GM12878 (cell line): ENCODE data around the gene SRSF1. TPM values are rescaled to one million over a fixed set of nuclear protein-coding genes. Genes with fewer than 3 reads are reported as not detected.

Experiments used
- ATAC-seq: fragments of 200-7000 bp; cut with Tn5 transposase; 3 replicates; pipeline ENCODE4 v1.9.1; 2020; ENCODE audit warnings: mild to moderate bottlenecking, moderate library complexity
- BruUV-seq: library from RNA; stranded (reverse); fragments of 400-500 nt; replicated peaks from 2 replicates; lab custom pipeline; 2021; lab: Mats Ljungman, UMichigan
- CTCF ChIA-PET: fragments of 300-600 bp; sonication (Branson Sonifier 250); formaldehyde crosslinking; extraction: SDS; loops from one replicate; lab custom pipeline; 2021; ENCODE audit warnings: inconsistent platforms; lab: Yijun Ruan, JAX
- POLR2A ChIA-PET: fragments of 350-600 bp; formaldehyde crosslinking; extraction: SDS; loops from one replicate; lab custom pipeline; 2021; ENCODE audit warnings: inconsistent platforms; lab: Charles Lee
- RAD21 ChIA-PET: fragments of 300-600 bp; sonication (Branson Sonifier 250); formaldehyde crosslinking; loops from one replicate; lab custom pipeline; 2023; ENCODE audit warnings: antibody characterized with exemption; ENCODE audit not compliant: unreplicated experiment; lab: Charles Lee
- SMC1A ChIA-PET: fragments of 300-600 bp; sonication (Branson Sonifier 250); formaldehyde crosslinking; loops from one replicate; lab custom pipeline; 2023; ENCODE audit not compliant: unreplicated experiment, uncharacterized antibody; lab: Charles Lee
- DNase-seq: peaks from one replicate; pipeline ENCODE4 v3.0.0-alpha.2; 2011; ENCODE audit warnings: low read depth, low spot score
- FAIRE-seq: peaks from 3 replicates; lab custom pipeline; 2011; peaks lifted over from hg19 to GRCh38; lab: Jason Lieb, UNC
- H2AFZ ChIP-seq: 2 replicates; pipeline ENCODE4 v1.6.0; 2011; ENCODE audit warnings: low read depth, low read length, control low read depth; ENCODE audit not compliant: control insufficient read depth
- H3K27ac ChIP-seq: 2 replicates; pipeline ENCODE4 v1.5.1; 2011; ENCODE audit warnings: control low read depth; ENCODE audit not compliant: control insufficient read depth, insufficient read depth
- H3K27me3 ChIP-seq, 2 experiments: replicated peaks in 1 of 2; 2 replicates each; pipeline versions ENCODE4 v1.6.0 to v1.6.1; 2011; ENCODE audit warnings: low read length in 1 of 2; ENCODE audit not compliant: control insufficient read depth in 2 of 2, insufficient read depth in 2 of 2
- H3K36me3 ChIP-seq, 2 experiments: 2 replicates each; pipeline ENCODE4 v1.5.1; 2011; ENCODE audit warnings: low read length in 1 of 2; ENCODE audit not compliant: control insufficient read depth in 2 of 2, insufficient read depth in 2 of 2
- H3K4me1 ChIP-seq: 2 replicates; pipeline ENCODE4 v1.6.1; 2011; ENCODE audit warnings: mild to moderate bottlenecking, low read length, moderate library complexity, mixed read lengths; ENCODE audit not compliant: control insufficient read depth, insufficient read depth
- H3K4me2 ChIP-seq: 2 replicates; pipeline ENCODE4 v1.6.0; 2011; ENCODE audit warnings: control low read depth; ENCODE audit not compliant: control insufficient read depth, insufficient read depth
- H3K4me3 ChIP-seq: fragments of 200-600 bp; sonication (generic); 2 replicates; pipeline ENCODE4 v1.5.1; 2016
- H3K79me2 ChIP-seq: 2 replicates; pipeline ENCODE4 v1.6.0; 2011; ENCODE audit warnings: low read length; ENCODE audit not compliant: control insufficient read depth, insufficient read depth
- H3K9ac ChIP-seq: 2 replicates; pipeline ENCODE4 v1.8.0; 2011; ENCODE audit warnings: low read length, control low read depth, mixed read lengths; ENCODE audit not compliant: control insufficient read depth, insufficient read depth
- H3K9me3 ChIP-seq: replicated peaks from 3 replicates; pipeline ENCODE4 v1.5.1; 2011; ENCODE audit warnings: mild to moderate bottlenecking, low read length; ENCODE audit not compliant: control insufficient read depth, insufficient read depth
- H4K20me1 ChIP-seq: 2 replicates; pipeline ENCODE4 v1.6.0; 2011; ENCODE audit not compliant: control insufficient read depth, insufficient read depth
- BMI1 ChIP-seq: fragments of 450-650 bp; IDR thresholded peaks from 2 replicates; pipeline ENCODE4 v1.6.1; 2016; ENCODE audit warnings: mild to moderate bottlenecking, moderate library complexity, borderline replicate concordance
- CREM ChIP-seq: IDR thresholded peaks from 2 replicates; pipeline ENCODE4 v1.6.1; 2014; ENCODE audit warnings: antibody characterized with exemption, low read depth
- ETV6 ChIP-seq, 2 experiments: fragments of 450-650 bp in 1 of 2; IDR thresholded peaks in 1 of 2; conservative IDR thresholded peaks in 1 of 2; 2 replicates each; pipeline ENCODE4 v1.6.1; 2014; ENCODE audit warnings: antibody characterized with exemption in 1 of 2, borderline replicate concordance in 1 of 2, low read depth in 1 of 2, mild to moderate bottlenecking in 1 of 2, moderate library complexity in 1 of 2
- GABPA ChIP-seq: IDR thresholded peaks from 2 replicates; pipeline ENCODE4 v1.6.1; 2014; ENCODE audit warnings: antibody characterized with exemption, low read depth, mild to moderate bottlenecking, inconsistent platforms
- IKZF1 ChIP-seq: fragments of 450-650 bp; conservative IDR thresholded peaks from 2 replicates; pipeline ENCODE4 v1.6.1; 2017; ENCODE audit warnings: antibody characterized with exemption, mild to moderate bottlenecking
- KLF5 ChIP-seq: fragments of 450-650 bp; IDR thresholded peaks from 2 replicates; pipeline ENCODE4 v1.6.1; 2014; ENCODE audit warnings: mild to moderate bottlenecking; ENCODE audit not compliant: partially characterized antibody
- MEF2B ChIP-seq: fragments of 450-650 bp; IDR thresholded peaks from 2 replicates; pipeline ENCODE4 v1.6.1; 2018; ENCODE audit warnings: mild to moderate bottlenecking, moderate library complexity; ENCODE audit not compliant: partially characterized antibody, poor library complexity, severe bottlenecking
- MXI1 ChIP-seq: fragments of 150-350 bp; IDR thresholded peaks from 2 replicates; pipeline ENCODE4 v1.6.1; 2011; ENCODE audit warnings: low read depth, mild to moderate bottlenecking, inconsistent platforms, low read length, improper control_type of control experiment
- MYB ChIP-seq: fragments of 150-350 bp; IDR thresholded peaks from 2 replicates; pipeline ENCODE4 v1.6.1; 2014; ENCODE audit warnings: mild to moderate bottlenecking, low read depth, low read length, borderline replicate concordance
- NRF1 ChIP-seq: conservative IDR thresholded peaks from 2 replicates; pipeline ENCODE4 v1.6.1; 2011; ENCODE audit warnings: mild to moderate bottlenecking, low read depth, low read length, improper control_type of control experiment
- SP1 ChIP-seq: IDR thresholded peaks from one replicate; pipeline ENCODE4 v1.6.1; 2011; ENCODE audit warnings: low read depth, low read length
- SREBF2 ChIP-seq: IDR thresholded peaks from 2 replicates; pipeline ENCODE4 v1.6.1; 2012; ENCODE audit warnings: mild to moderate bottlenecking, low read length
- SRF ChIP-seq, 2 experiments: IDR thresholded peaks; 2 replicates each; pipeline ENCODE4 v1.6.1; 2011; ENCODE audit warnings: low read depth in 2 of 2, low read length in 2 of 2, mild to moderate bottlenecking in 1 of 2, moderate library complexity in 1 of 2
- STAT3 ChIP-seq: IDR thresholded peaks from 2 replicates; pipeline ENCODE4 v1.6.1; 2011; ENCODE audit warnings: low read depth, low read length, improper control_type of control experiment
- SUPT20H ChIP-seq: IDR thresholded peaks from 2 replicates; pipeline ENCODE4 v1.6.1; 2011; ENCODE audit warnings: low read depth, mild to moderate bottlenecking, low read length, moderate library complexity, borderline replicate concordance; ENCODE audit not compliant: control insufficient read depth
- YBX1 ChIP-seq: fragments of 450-650 bp; IDR thresholded peaks from 2 replicates; pipeline ENCODE4 v1.6.1; 2016; ENCODE audit warnings: antibody characterized with exemption
- ZNF274 ChIP-seq: IDR thresholded peaks from one replicate; pipeline ENCODE4 v1.8.0; 2011; ENCODE audit not compliant: insufficient read length, insufficient read depth
- ZNF384 ChIP-seq: IDR thresholded peaks from 2 replicates; pipeline ENCODE4 v1.6.1; 2012; ENCODE audit warnings: low read depth, mild to moderate bottlenecking, low read length, improper control_type of control experiment, borderline replicate concordance
- WGBS: methylation state at CpG from one replicate; pipeline ENCODE4 v1.1.6; 2016; ENCODE audit warnings: low lambda C conversion rate; ENCODE audit not compliant: insufficient replicate concordance, insufficient coverage; ENCODE audit errors: missing lambda C conversion rate; 5-methylcytosine and 5-hydroxymethylcytosine counted together
- in situ Hi-C: fragments of 300-500 bp; cut with MboI; formaldehyde crosslinking; loops from 9 replicates; pipeline ENCODE4 v1.14.3; 2018; ENCODE audit warnings: mixed read lengths
- intact Hi-C: fragments of 100-400 bp; cut with micrococcal nuclease; formaldehyde crosslinking; loops from one replicate; pipeline ENCODE4 v1.14.2; 2022; ENCODE audit not compliant: unreplicated experiment
- polyA plus RNA-seq, 11 experiments: library from polyadenylated mRNA; depleted of rRNA in 4 of 11; unstranded in 6 of 11; stranded (reverse) in 5 of 11; fragments of >200 nt; fragmentation: Nextera tagmentation in 4 of 11; fragmentation: Illumina TruSeq in 1 of 11; extraction: Ambion mirVana in 4 of 11; extraction: Trizol in 1 of 11; gene quantifications; 1 replicate in 1 of 11; 2 replicates in 10 of 11; pipeline versions ENCODE4 v1.2.1 to v1.2.3, GENCODE V29; 2011 to 2016; ENCODE audit warnings: inconsistent platforms in 2 of 11, missing spikeins in 2 of 11, low read depth in 1 of 11
- total RNA-seq, 4 experiments: library from RNA; depleted of rRNA in 3 of 4; stranded (reverse); fragments of >200 nt in 3 of 4; fragmentation: Illumina TruSeq in 1 of 4; extraction: Trizol in 1 of 4; gene quantifications; 2 replicates each; pipeline versions ENCODE4 v1.2.1 to v1.2.3, GENCODE V29; 2013 to 2021
- TF ChIP-seq, protein P1 (sequence below): IDR thresholded peaks from 2 replicates; pipeline ENCODE4 v1.6.1; 2012; ENCODE audit warnings: mild to moderate bottlenecking, low read depth, low read length
- TF ChIP-seq, protein P2 (sequence below): fragments of 450-650 bp; formaldehyde crosslinking; IDR thresholded peaks from 2 replicates; pipeline ENCODE4 v1.5.0; 2022; ENCODE audit warnings: mild to moderate bottlenecking, missing genetic modification characterization

The SRSF1 gene
- total and polyA plus RNA-seq, 10 of the 15 experiments (the other 5 are each of a cell fraction or from before 2014, with no cell fraction given): 101 to 474 (median 404) TPM

- Histone ChIP-seq H3K36me3 (no peaks in the 10 kb centered on the region), H2AFZ (no peak overlapping the region), H3K79me2 (no peaks in the 10 kb centered on the region), H4K20me1 (no peaks in the 10 kb centered on the region), H3K4me1 (no peaks in the 10 kb centered on the region), H3K9ac (no peak overlapping the region), H3K9me3 (no peaks in the 10 kb centered on the region), H3K27ac (no peak overlapping the region), H3K4me3 (no peak overlapping the region), H3K27me3 (no peaks in the 10 kb centered on the region), H3K4me2 (no peak overlapping the region)
- ChIA-PET SMC1A (no interaction called here), CTCF (interaction anchor here (1.3 to 2.8 kb wide), 2 partner anchors 20 to 33 kb away, joined by 3 to 15 read pairs; no protein-coding TSS in a partner anchor), POLR2A (no interaction called here), RAD21 (no interaction called here)
- intact Hi-C loops (no loop called here), in situ Hi-C loops (no loop called here)
- no peak for TF ChIP-seq SRF (IDR thresholded peaks at IDR 0.05; ENCODE audit: low read depth in 2 of 2, low read length in 2 of 2)
- TF ChIP-seq BMI1: no peak
- no peak for TF ChIP-seq ETV6 (conservative IDR thresholded peaks at IDR 0.05 in 1 of 2, IDR thresholded peaks at IDR 0.05 in 1 of 2; ENCODE audit: borderline replicate concordance in 1 of 2, low read depth in 1 of 2)
- TF ChIP-seq MYB: no peak
- TF ChIP-seq YBX1: no peak
- TF ChIP-seq IKZF1: no peak
- no peak for TF ChIP-seq STAT3
- no peak for TF ChIP-seq SP1
- TF ChIP-seq MXI1: no peak
- TF ChIP-seq, protein P1, sequence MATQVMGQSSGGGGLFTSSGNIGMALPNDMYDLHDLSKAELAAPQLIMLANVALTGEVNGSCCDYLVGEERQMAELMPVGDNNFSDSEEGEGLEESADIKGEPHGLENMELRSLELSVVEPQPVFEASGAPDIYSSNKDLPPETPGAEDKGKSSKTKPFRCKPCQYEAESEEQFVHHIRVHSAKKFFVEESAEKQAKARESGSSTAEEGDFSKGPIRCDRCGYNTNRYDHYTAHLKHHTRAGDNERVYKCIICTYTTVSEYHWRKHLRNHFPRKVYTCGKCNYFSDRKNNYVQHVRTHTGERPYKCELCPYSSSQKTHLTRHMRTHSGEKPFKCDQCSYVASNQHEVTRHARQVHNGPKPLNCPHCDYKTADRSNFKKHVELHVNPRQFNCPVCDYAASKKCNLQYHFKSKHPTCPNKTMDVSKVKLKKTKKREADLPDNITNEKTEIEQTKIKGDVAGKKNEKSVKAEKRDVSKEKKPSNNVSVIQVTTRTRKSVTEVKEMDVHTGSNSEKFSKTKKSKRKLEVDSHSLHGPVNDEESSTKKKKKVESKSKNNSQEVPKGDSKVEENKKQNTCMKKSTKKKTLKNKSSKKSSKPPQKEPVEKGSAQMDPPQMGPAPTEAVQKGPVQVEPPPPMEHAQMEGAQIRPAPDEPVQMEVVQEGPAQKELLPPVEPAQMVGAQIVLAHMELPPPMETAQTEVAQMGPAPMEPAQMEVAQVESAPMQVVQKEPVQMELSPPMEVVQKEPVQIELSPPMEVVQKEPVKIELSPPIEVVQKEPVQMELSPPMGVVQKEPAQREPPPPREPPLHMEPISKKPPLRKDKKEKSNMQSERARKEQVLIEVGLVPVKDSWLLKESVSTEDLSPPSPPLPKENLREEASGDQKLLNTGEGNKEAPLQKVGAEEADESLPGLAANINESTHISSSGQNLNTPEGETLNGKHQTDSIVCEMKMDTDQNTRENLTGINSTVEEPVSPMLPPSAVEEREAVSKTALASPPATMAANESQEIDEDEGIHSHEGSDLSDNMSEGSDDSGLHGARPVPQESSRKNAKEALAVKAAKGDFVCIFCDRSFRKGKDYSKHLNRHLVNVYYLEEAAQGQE: no peak
- no peak for TF ChIP-seq NRF1
- TF ChIP-seq, protein P2, sequence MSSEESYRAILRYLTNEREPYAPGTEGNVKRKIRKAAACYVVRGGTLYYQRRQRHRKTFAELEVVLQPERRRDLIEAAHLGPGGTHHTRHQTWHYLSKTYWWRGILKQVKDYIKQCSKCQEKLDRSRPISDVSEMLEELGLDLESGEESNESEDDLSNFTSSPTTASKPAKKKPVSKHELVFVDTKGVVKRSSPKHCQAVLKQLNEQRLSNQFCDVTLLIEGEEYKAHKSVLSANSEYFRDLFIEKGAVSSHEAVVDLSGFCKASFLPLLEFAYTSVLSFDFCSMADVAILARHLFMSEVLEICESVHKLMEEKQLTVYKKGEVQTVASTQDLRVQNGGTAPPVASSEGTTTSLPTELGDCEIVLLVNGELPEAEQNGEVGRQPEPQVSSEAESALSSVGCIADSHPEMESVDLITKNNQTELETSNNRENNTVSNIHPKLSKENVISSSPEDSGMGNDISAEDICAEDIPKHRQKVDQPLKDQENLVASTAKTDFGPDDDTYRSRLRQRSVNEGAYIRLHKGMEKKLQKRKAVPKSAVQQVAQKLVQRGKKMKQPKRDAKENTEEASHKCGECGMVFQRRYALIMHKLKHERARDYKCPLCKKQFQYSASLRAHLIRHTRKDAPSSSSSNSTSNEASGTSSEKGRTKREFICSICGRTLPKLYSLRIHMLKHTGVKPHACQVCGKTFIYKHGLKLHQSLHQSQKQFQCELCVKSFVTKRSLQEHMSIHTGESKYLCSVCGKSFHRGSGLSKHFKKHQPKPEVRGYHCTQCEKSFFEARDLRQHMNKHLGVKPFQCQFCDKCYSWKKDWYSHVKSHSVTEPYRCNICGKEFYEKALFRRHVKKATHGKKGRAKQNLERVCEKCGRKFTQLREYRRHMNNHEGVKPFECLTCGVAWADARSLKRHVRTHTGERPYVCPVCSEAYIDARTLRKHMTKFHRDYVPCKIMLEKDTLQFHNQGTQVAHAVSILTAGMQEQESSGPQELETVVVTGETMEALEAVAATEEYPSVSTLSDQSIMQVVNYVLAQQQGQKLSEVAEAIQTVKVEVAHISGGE (CRISPR knock-in tag): no peak
- TF ChIP-seq SREBF2: no peak
- no peak for TF ChIP-seq ZNF274
- no peak for TF ChIP-seq CREM
- TF ChIP-seq SUPT20H: no peak
- TF ChIP-seq MEF2B: no peak
- TF ChIP-seq KLF5: no peak
- TF ChIP-seq ZNF384: no peak
- TF ChIP-seq GABPA: no peak
- no TSS peak for BruUV-seq
- FAIRE-seq: no peak
- no peak for DNase-seq
- WGBS: 2% methylated on average over 3 of the region's 3 CpGs
- ATAC-seq: no peak
Observed at GRCh38 chr17:58019039-58019438, 12.0 kb upstream of the SRSF1 start.
